DMS53 treated with DMSO at 0.1 percent for 48 hours (cell line): ENCODE measurements around the gene UBE2K.
"Not testable (repeated sequence)": the region's sequence is repeated elsewhere in the genome, so short reads cannot be mapped to it uniquely, and the experiment has no call there.

ENCODE experiments used
- DNase-seq: peaks from one replicate; lab custom pipeline; 2025; ENCODE audit not compliant: unreplicated experiment; lab: John Stamatoyannopoulos, UW

UBE2K gene

GRCh38 chr4:39687014-39687413, 10.9 kb upstream of the UBE2K start:
- no peak for DNase-seq

DNA sequence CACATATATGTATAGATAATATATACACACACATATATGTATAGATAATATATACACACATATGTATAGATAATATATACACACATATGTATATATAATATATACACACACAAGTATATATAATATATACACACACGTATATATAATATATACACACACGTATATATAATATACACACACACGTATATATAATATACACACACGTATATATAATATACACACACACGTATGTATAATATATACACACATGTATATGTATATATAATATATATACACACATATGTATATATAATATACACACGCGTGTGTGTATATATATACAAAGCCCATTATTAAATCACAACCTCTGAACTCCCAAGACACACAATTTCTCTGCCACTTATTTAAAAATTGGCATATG, 8.0 kb upstream of the UBE2K start:
- no peak for DNase-seq

GRCh38 chr4:39698424-39699009, 581 bp downstream of the UBE2K start:
- DNase-seq: no peak

DNA sequence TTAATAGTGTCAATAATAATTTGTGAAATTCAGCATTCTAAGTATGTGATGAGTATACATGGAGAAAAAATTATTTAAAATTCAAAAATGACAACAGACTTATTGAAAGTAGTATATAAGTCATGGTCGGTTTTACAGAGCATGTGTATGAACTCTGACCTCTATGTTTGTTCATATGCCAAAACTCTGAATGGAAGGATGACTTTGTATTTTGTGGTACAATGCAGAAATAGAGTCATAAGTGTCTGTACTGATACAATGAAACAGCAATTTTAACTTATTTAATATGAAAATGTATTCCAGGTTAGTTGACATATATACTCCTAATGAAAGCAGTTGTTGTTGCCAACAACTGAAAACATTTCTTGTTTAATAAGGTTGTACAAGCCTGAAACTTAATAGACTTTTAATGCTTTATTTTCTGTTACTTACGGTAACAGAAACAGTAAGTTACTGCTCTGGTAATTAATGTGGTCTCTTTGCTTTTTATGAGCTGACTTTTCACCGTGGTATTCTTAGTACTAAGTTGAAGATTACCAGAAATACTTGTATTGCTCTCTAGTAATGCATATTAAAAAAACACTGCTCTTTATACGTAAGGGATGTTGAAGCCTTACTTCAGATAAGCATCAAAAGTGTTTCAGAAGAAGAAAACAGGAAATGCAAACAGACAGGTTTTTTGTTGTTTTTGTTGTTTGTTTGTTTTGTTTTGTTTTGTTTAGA, 1.9 kb downstream of the UBE2K start:
- DNase-seq: no peak

GRCh38 chr4:39700554-39700953, 2.6 kb downstream of the UBE2K start:
- no peak for DNase-seq

DNA sequence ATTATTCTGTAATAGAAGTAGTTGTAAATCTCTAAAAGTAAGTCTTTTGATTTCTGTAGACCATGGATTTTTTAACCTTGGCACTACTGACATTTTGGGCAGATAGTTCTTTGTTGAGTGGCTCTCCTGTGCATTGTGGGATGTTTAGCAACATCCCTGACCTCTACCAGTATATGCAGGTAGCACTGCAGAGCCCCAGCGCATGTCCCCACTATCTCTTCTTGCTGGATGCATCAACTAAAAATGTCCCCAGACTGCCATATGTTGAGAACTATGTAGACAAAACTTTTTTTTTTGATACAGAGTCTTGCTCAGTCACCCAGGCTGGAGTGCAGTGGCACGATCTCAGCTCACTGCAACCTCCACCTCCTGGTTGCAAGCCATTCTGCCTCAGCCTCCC, 4.8 kb downstream of the UBE2K start:
- no peak for DNase-seq

DNA sequence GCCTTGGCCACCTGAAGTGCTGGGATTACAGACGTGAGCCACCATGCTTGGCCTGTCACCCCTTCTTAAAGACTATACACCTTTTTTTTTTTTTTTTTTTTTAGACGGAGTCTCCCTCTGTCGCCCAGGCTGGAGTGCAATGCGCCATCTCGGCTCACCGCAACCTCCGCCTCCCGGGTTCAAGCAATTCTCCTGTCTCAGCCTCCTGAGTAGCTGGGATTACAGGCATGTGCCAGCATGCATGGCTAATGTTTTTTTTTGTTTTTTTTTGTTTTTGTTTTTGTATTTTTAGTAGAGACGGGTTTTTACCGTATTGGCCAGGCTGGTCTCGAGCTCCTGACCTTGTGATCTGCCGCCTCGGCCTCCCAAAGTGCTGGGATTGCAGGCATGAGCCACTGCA, 6.9 kb downstream of the UBE2K start:
- not testable (repeated sequence) for DNase-seq

DNA sequence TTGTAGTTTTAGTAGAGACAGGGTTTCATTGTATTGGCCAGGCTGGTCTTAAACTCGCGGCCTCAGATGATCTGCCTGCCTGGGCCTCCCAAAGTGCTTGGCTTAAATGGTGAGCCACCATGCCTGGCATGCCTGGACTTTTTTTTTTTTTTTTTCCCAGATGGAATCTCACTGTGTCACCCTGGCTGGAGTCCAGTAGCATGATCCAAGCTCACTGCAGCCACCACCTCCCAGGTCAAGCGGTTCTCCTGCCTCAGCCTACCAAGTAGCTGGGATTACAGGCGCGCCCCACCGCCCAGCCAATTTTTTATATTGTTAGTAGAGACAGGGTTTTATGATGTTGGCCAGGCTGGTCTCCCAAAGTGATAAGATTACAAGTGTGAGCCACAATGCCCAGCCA, 8.4 kb downstream of the UBE2K start:
- DNase-seq: no peak

DNA sequence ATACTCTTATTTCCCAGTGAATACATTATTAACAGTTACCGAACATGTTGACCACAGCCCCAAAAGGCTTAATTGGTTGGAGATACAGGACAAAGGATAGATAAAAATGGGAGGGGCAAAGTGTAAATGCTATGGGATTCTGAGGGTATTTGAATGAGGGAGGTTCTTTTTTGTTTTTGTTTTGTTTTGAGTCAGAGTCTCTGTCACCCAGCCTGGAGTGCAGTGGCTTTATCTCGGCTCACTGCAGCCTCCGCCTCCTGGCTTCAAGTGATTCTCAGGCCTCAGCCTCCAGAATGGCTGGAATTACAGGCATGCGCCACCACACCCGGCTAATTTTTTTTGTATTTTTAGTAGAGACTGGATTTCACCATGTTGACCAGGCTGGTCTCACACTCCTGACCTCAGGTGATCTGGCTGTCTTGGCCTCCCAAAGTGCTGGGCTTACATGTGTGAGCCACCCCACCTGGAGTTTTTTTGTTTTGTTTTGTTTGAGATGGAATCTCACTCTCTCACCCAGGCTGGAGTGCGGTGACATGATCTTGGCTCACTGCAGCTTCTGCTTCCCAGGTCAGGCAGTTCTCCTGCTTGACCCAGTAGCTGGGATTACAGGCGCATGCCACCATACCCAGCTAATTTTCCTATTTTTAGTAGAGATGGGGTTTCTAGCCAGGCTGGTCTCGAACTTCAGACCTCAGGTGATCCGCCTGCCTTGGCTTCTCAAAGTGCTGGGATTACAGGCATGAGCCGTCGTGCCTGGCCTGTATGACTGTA, 9.0 kb downstream of the UBE2K start:
- DNase-seq: no peak

GRCh38 chr4:39710098-39710896, 12.4 kb downstream of the UBE2K start:
- no peak for DNase-seq

GRCh38 chr4:39712819-39713607, 15.1 kb downstream of the UBE2K start:
- DNase-seq: no peak

GRCh38 chr4:39713691-39714090, 15.8 kb downstream of the UBE2K start:
- DNase-seq: no peak

DNA sequence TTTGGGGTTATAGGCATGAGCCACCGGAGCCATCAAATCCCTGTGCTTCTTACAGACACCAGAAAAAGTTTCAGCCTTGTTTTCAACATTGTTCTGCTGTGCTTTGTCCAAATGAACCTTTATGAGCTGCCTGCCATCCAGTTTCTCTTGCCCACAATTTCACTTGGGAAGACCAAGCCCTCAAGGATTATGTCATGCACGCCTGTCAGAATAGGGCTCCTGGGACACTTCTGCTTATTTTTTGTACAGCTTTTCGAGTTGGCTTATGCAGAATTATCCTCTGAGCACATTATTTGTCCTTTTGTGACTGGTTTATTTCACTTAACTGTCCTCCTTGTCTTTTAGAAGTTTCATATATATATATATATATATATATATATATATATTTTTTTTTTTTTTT, 16.2 kb downstream of the UBE2K start:
- no peak for DNase-seq

GRCh38 chr4:39715788-39716187, 17.9 kb downstream of the UBE2K start:
- no peak for DNase-seq

- DNase-seq: no peak
Measured at GRCh38 chr4:39716356-39716755, 18.4 kb downstream of the UBE2K start.

DNA sequence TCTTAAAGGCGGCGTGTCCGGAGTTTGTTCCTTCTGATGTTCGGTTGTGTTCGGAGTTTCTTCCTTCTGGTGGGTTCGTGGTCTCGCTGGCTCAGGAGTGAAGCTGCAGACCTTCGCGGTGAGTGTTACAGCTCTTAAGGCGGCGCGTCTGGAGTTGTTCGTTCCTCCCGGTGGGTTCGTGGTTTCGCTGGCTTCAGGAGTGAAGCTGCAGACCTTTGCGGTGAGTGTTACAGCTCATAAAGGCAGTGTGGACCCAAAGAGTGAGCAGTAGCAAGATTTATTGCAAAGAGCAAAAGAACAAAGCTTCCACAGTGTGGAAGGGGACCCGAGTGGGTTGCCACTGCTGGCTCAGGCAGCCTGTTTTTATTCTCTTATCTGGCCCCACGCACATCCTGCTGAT, 19.8 kb downstream of the UBE2K start:
- not testable (repeated sequence) for DNase-seq

- no peak for DNase-seq
Measured at GRCh38 chr4:39718366-39719323, 20.7 kb downstream of the UBE2K start.

- no peak for DNase-seq
Measured at GRCh38 chr4:39719804-39720580, 22.1 kb downstream of the UBE2K start.

DNA sequence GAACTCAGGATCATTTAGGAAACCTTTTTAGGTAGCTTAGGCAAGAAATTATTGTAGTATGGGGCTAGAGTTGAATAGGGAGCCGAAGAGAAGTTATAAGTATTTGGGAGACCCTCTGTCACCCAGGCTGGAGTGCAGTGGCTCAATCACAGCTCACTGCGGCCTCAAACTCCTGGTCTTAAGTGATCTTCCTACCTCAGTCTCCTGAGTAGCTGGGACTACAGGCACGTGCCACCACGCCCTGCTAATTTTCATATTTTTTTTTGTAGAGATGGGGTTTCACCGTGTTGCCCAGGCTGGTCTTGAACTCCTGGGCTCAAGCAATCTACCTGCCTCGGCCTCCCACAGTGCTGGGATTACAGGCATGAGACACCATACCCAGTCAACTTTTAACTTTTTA, 23.3 kb downstream of the UBE2K start:
- DNase-seq: not testable (repeated sequence)
